ENCODE results near the gene CYP4F2. TPM values are rescaled to one million over a fixed set of nuclear protein-coding genes. Genes with fewer than 3 reads are reported as not detected.

The CYP4F2 gene, protein sequence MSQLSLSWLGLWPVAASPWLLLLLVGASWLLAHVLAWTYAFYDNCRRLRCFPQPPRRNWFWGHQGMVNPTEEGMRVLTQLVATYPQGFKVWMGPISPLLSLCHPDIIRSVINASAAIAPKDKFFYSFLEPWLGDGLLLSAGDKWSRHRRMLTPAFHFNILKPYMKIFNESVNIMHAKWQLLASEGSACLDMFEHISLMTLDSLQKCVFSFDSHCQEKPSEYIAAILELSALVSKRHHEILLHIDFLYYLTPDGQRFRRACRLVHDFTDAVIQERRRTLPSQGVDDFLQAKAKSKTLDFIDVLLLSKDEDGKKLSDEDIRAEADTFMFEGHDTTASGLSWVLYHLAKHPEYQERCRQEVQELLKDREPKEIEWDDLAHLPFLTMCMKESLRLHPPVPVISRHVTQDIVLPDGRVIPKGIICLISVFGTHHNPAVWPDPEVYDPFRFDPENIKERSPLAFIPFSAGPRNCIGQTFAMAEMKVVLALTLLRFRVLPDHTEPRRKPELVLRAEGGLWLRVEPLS
- total RNA-seq (ENCODE audit: low replicate concordance): not detected in 2 replicates

DNA sequence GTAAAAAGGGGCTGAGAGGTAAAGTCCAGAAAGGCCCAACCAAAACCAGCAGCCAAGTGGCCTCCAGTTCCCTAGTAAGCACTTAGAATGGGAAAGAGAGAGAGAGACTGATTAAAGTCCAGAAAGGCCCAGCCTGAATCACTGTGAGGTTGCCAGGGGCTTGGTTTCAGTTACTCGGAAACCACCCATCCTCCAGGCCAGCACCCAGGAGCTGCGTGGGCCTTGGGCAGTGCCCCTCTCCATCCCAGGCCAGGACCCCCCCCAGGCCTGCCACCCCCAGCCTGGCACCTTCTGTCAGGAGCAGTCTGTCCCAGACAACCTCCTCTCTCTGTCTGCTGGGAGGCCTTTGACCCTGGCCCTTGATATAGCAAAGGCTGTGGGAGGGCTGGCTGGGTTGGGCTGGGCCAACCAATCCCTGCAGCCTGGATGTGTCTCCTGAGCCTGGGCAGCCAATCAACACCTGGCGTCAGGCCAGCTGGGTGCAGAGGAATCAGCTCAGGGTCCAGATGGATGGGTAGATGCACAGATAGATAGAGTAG is at the start of gene CYP4F2:
Gene CYP4F2, minus strand, starts transcription at position 337 of the 539 bp plus-strand sequence. CDS start 463 bp downstream, outside the sequence.

DNA sequence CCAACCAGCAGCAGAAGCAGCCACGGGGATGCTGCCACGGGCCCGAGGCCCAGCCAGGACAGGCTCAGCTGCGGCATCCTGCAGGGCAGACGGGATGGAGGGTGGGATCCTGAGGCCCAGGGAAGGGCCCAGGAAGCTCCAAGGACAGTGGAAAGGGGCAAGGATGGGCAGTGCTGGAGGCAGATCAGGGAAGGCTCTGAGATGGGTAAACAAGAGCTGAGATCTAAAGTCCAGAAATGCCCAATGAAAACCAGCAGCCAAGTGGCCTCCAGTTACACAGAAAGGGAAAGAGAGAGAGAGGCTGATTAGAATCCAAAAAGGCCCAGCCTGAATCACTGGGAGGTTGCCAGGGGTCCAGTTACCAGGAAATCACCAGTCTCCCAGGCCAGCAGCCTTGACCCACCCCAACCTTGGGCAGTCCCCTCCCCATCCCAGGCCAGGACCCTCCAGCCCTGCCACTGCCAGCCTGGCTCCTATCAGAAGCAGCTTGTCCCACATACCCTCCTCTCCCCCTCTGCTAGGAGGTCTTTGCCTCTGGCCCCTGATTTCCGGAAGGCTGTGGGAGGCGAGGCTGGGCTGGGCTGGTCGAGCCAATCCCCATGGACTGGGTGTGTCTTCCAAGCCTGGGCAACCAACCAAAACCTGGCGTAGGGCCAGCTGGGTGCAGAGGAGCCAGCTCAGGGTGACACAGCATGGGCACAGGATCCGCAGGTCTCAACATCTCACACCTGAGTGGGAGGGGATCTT is 36.6 kb upstream of the CYP4F2 start, which contains the start of gene CYP4F11:
Gene CYP4F11, minus strand, starts transcription at position 198 of the 747 bp plus-strand sequence. Its CDS starts 121 bp downstream, at position 77.

Other genes with a start within 250 kb of the CYP4F2 start
- gene CYP4F12, start 225.0 kb downstream of the CYP4F2 start, total RNA-seq (ENCODE audit: low replicate concordance): 0.70 TPM in 1 of 2 replicates, not detected in the other
- not detected in 2 replicates for gene OR10H2, start 170.1 kb downstream of the CYP4F2 start, total RNA-seq (ENCODE audit: low replicate concordance)
- gene OR10H3, start 160.1 kb downstream of the CYP4F2 start, total RNA-seq (ENCODE audit: low replicate concordance): not detected in 2 replicates
- not detected in 2 replicates for gene OR10H5, start 110.4 kb downstream of the CYP4F2 start, total RNA-seq (ENCODE audit: low replicate concordance)
- gene OR10H1, start 82.4 kb downstream of the CYP4F2 start, total RNA-seq (ENCODE audit: low replicate concordance): not detected in 2 replicates
- not detected in 2 replicates for gene CYP4F11, start 36.5 kb upstream of the CYP4F2 start, total RNA-seq (ENCODE audit: low replicate concordance)
- gene OR10H4, start 50.9 kb upstream of the CYP4F2 start, total RNA-seq (ENCODE audit: low replicate concordance): not detected in 2 replicates
- 1,025 and 1,480 TPM in 2 replicates for gene TPM4, start 178.4 kb upstream of the CYP4F2 start, total RNA-seq (ENCODE audit: low replicate concordance)
- 71.7 and 95.4 TPM in 2 replicates for gene RAB8A, start 213.8 kb upstream of the CYP4F2 start, total RNA-seq (ENCODE audit: low replicate concordance)
- not detected in 2 replicates for gene HSH2D, start 245.6 kb upstream of the CYP4F2 start, total RNA-seq (ENCODE audit: low replicate concordance)

Measured in smooth muscle cell of the coronary artery (primary cell).